DOHH2 (cell line): Measurements from ENCODE around the gene KLHDC8B.
A peak's percentile ranks its signal among the peaks of the same experiment; 100 is the strongest.

Source experiments
- H3F3A ChIP-seq: fragments of 200-600 bp; sonication (generic), shearing (Covaris generic); 2 replicates; pipeline ENCODE4 v1.6.0; 2016; ENCODE audit warnings: antibody characterized with exemption, mild to moderate bottlenecking; ENCODE audit not compliant: control insufficient read depth, insufficient read depth
- H3K27ac ChIP-seq: fragments of 200-600 bp; sonication (generic); 2 replicates; pipeline ENCODE4 v1.5.1; 2014; ENCODE audit warnings: low read depth, mild to moderate bottlenecking, low read length, moderate library complexity
- H3K27me3 ChIP-seq: fragments of 200-600 bp; sonication (generic); 2 replicates; pipeline ENCODE4 v1.6.1; 2014; ENCODE audit warnings: mild to moderate bottlenecking, low read length, mixed read lengths; ENCODE audit not compliant: control insufficient read depth
- H3K36me3 ChIP-seq: fragments of 200-600 bp; sonication (generic); 2 replicates; pipeline ENCODE4 v1.6.1; 2014; ENCODE audit warnings: mild to moderate bottlenecking, low read length, moderate library complexity, mixed read lengths; ENCODE audit not compliant: control insufficient read depth
- H3K4me1 ChIP-seq: fragments of 200-600 bp; sonication (generic); 2 replicates; pipeline ENCODE4 v1.6.1; 2014; ENCODE audit warnings: mild to moderate bottlenecking, low read length, mixed read lengths; ENCODE audit not compliant: control insufficient read depth
- H3K4me2 ChIP-seq: fragments of 200-600 bp; sonication (generic); 2 replicates; pipeline ENCODE4 v1.6.0; 2014; ENCODE audit warnings: mild to moderate bottlenecking, low read length, moderate library complexity
- H3K4me3 ChIP-seq: fragments of 200-600 bp; sonication (generic); 2 replicates; pipeline ENCODE4 v1.5.1; 2014; ENCODE audit warnings: mild to moderate bottlenecking, low read length, mixed read lengths
- H3K79me2 ChIP-seq: fragments of 200-600 bp; sonication (generic); 2 replicates; pipeline ENCODE4 v1.6.1; 2014; ENCODE audit warnings: mild to moderate bottlenecking, low read length, mixed read lengths; ENCODE audit not compliant: control insufficient read depth
- H3K9me2 ChIP-seq: fragments of 200-600 bp; sonication (generic); replicated peaks from 2 replicates; pipeline ENCODE4 v1.6.1; 2014; ENCODE audit warnings: mild to moderate bottlenecking, low read length, mixed read lengths; ENCODE audit not compliant: control insufficient read depth
- H3K9me3 ChIP-seq: fragments of 200-600 bp; sonication (generic); 2 replicates; pipeline ENCODE4 v1.6.1; 2014; ENCODE audit warnings: antibody characterized with exemption, low read length, mixed read lengths; ENCODE audit not compliant: control insufficient read depth, insufficient read depth
- H4K20me1 ChIP-seq: fragments of 200-600 bp; sonication (generic); 2 replicates; pipeline ENCODE4 v1.6.0; 2014; ENCODE audit warnings: low read depth, mild to moderate bottlenecking, antibody characterized with exemption, low read length, moderate library complexity; ENCODE audit not compliant: control insufficient read depth, insufficient read depth
- EZH2phosphoT487 ChIP-seq: fragments of 200-600 bp; sonication (generic); IDR thresholded peaks from 2 replicates; pipeline ENCODE4 v1.6.1; 2017; ENCODE audit warnings: borderline replicate concordance, mild to moderate bottlenecking, antibody characterized with exemption, low read length, moderate library complexity, mixed read lengths
- TF ChIP-seq, protein P1 (sequence below): fragments of 200-600 bp; sonication (generic); IDR thresholded peaks from one replicate; pipeline ENCODE4 v1.5.1; 2014; ENCODE audit warnings: antibody characterized with exemption, mild to moderate bottlenecking, low read depth, low read length; ENCODE audit not compliant: poor library complexity, severe bottlenecking

KLHDC8B gene

DNA sequence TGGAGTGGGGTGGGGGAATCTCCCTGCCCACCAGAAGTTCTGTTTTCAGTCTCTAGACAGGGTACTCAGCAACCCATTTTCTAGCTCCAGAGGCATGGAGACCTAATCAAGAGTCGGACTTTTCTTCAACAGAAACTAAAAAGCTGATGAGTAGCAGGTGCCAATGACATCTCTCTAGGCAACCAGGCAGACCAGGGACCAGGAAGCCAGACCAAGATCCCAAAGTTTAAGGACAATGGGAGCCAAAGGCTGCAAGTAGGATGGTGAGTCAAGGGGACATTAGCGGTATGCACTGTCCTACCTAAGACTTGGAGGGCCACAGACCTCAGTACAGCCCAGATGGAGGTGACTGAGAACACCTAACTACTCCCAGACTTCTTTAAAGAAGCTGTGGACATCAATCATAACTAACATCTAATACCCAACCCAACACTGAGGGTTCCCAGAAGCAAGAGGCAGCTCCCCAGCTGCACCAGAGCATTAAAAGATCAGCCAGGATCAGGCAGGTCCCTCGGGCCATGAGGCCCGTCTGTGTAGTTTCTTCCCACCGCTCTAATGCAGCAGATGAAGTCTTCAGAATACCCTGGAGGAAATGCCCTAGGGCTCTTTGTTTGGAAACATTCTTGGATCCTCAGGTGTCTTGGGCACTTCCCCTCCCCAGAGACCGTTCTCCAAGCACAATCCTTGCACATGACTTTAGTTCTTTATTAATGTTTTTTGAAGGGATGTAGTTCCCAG, 6.2 kb upstream of the KLHDC8B start:
- Histone ChIP-seq H3K36me3 (peaks cover 35% of the 10 kb centered on the region), H3K9me3 (peaks cover 7% of the 10 kb centered on the region; the same call in 1 of the 2 replicates), H3K4me1 (peaks cover 17% of the 10 kb centered on the region), H3K27me3 (no peaks in the 10 kb centered on the region), H3K4me2 (peak overlapping the region; percentile 71), H3K79me2 (peaks cover 41% of the 10 kb centered on the region), H3F3A (no peaks in the 10 kb centered on the region), H3K27ac (peak overlapping the region; percentile 26), H4K20me1 (no peaks in the 10 kb centered on the region), H3K4me3 (peak overlapping the region; percentile 84), H3K9me2 (no peaks in the 10 kb centered on the region; the same call in 1 of the 2 replicates)
- no peak for TF ChIP-seq EZH2phosphoT487
- TF ChIP-seq, protein P1, sequence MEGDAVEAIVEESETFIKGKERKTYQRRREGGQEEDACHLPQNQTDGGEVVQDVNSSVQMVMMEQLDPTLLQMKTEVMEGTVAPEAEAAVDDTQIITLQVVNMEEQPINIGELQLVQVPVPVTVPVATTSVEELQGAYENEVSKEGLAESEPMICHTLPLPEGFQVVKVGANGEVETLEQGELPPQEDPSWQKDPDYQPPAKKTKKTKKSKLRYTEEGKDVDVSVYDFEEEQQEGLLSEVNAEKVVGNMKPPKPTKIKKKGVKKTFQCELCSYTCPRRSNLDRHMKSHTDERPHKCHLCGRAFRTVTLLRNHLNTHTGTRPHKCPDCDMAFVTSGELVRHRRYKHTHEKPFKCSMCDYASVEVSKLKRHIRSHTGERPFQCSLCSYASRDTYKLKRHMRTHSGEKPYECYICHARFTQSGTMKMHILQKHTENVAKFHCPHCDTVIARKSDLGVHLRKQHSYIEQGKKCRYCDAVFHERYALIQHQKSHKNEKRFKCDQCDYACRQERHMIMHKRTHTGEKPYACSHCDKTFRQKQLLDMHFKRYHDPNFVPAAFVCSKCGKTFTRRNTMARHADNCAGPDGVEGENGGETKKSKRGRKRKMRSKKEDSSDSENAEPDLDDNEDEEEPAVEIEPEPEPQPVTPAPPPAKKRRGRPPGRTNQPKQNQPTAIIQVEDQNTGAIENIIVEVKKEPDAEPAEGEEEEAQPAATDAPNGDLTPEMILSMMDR, result no peak

DNA sequence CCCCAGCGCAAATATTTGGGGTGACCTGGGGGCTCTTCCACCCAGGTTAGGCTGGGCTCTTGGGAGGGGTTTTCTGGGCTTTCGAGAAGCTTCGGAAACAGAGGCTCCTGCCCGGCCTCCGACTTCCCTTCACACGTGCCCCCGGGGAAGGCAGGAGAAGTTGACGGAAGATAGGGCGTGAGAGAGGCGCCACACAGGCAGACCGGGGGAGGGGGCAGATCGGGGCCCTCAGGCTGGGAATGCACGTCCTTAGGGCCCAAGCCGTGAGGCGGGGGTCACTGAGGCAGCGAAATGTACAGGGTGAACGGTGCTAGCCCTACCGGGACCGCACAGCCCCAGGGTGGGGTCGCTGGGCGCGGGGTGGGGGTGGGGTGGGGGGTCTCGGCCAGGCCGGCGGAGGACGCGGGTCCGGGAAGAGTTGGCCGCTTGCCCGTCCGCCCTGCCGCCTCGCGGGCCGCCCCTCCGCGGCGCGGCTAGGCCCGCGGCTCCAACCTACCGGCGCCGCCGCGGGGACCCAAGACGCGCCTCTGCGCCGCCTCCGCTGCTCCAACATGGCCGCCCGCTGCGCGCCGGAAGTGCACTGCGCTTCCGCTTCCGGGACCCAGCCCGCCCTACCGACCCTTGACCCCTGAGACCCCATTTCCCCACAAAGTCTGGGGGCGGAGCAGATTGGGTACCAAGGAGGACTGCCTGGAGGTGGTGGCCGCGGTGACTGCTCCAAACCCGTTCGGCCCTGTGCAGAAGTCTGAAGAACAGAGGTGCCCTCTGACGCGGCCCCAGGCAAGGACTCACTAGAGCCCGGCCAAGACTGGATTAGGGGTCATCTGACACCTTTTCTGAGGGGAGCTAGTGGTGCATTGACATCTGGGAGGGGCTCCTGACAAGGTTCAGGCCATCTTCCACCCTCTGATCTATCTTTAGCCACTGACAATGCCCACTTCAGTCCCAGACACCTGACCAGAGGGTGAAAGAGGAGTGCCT, 5.3 kb upstream of the KLHDC8B start, which contains the start of gene CCDC71:
Gene CCDC71 (minus strand): TSS at position 561 of the 981 bp plus-strand sequence. CDS start 2,123 bp downstream, outside the sequence.
- Histone ChIP-seq H3K9me2 (no peaks in the 10 kb centered on the region; the same call in 1 of the 2 replicates), H3K27ac (peak within 1 kb of the TSS; percentile 26)

DNA sequence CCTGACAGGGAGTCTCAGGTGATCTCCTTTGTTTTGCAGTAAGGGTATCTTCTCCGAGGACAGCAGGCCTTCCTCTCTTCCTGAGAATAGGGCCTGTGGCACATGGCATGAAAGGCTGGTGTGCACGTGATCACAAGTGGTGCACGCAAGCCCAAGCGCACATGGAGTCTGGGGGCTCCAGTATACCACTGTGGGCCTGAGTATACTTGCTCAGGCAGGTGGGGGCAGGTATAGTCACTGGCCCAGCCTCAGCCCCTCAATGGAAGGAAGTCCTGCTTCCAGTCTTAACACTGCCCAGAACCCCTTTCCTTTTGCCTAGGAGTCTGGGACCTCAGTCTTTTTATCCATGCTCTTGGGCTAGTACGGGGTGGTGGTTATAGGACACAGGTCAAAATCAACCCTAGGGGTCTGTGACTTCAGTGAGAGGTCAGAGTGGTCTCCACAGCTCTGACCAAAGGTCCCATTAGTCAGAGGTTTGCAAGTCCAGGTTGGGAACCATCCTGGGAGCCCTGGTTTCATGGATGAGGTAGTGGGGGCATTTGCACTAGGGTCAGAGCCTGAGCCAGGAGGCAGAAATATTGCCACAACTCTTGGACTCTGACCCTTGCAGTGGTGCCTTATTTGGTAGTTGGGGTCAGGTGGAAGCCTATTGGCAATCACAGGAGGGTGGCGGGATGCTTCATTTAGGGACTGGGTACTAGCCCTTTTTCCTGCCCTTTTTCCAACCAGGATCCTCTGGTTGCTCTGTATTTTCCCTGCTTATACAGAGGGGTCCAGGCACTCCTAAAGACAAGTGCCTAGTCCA, 4.4 kb upstream of the KLHDC8B start:
- H3K27ac ChIP-seq, result no peak overlapping the region
- peaks cover 37% of the 10 kb centered on the region for H3K79me2 ChIP-seq
- H4K20me1 ChIP-seq, result no peaks in the 10 kb centered on the region
- peaks cover 7% of the 10 kb centered on the region; the same call in 1 of the 2 replicates for H3K9me3 ChIP-seq
- TF ChIP-seq, protein P1, result no peak
- TF ChIP-seq EZH2phosphoT487, result no peak
- no peaks in the 10 kb centered on the region; the same call in 1 of the 2 replicates for H3K9me2 ChIP-seq
- peak overlapping the region; percentile 71 for H3K4me2 ChIP-seq
- no peaks in the 10 kb centered on the region for H3F3A ChIP-seq
- H3K4me1 ChIP-seq, result peaks cover 23% of the 10 kb centered on the region
- H3K27me3 ChIP-seq, result no peaks in the 10 kb centered on the region
- H3K4me3 ChIP-seq, result peak overlapping the region; percentile 84
- peaks cover 29% of the 10 kb centered on the region for H3K36me3 ChIP-seq

More for the DNA sequence above, 5.3 kb upstream of the KLHDC8B start, which contains the start of gene CCDC71:
- peaks cover 17% of the 10 kb centered on the region for H3K4me1 ChIP-seq
- H3K79me2 ChIP-seq, result peaks cover 41% of the 10 kb centered on the region
- H3K9me3 ChIP-seq, result peaks cover 7% of the 10 kb centered on the region; the same call in 1 of the 2 replicates
- H3K4me3 ChIP-seq, result peak within 1 kb of the TSS; percentile 84
- no peaks in the 10 kb centered on the region for H4K20me1 ChIP-seq
- peak within 1 kb of the TSS; percentile 71 for H3K4me2 ChIP-seq
- no peaks in the 10 kb centered on the region for H3F3A ChIP-seq
- no peak for TF ChIP-seq EZH2phosphoT487
- TF ChIP-seq, protein P1, result no peak
- H3K36me3 ChIP-seq, result peaks cover 35% of the 10 kb centered on the region
- no peaks in the 10 kb centered on the region for H3K27me3 ChIP-seq
